Type B pancreatic cell (in vitro differentiated cells): ENCODE results near the gene SVOP. TPM values are rescaled to one million over a fixed set of nuclear protein-coding genes. Genes with fewer than 3 reads are reported as not detected.
"Not testable (repeated sequence)": the region's sequence is repeated elsewhere in the genome, so short reads cannot be mapped to it uniquely, and the experiment has no call there.

Experiments used
- DNase-seq: peaks from one replicate; pipeline ENCODE4 v3.0.0; 2021; ENCODE audit warnings: mixed read lengths; ENCODE audit not compliant: unreplicated experiment; ENCODE audit errors: extremely low spot score
- H3K27ac Mint-ChIP-seq: 2 replicates; pipeline ENCODE4 v1.8.0; 2021; ENCODE audit warnings: mild to moderate bottlenecking, mixed read lengths
- H3K27me3 Mint-ChIP-seq: 2 replicates; pipeline ENCODE4 v1.8.0; 2021; ENCODE audit warnings: mixed read lengths
- H3K36me3 Mint-ChIP-seq: 2 replicates; pipeline ENCODE4 v1.8.0; 2021; ENCODE audit warnings: mixed read lengths
- H3K4me1 Mint-ChIP-seq: one replicate; pipeline ENCODE4 v1.8.0; 2021; ENCODE audit warnings: mixed read lengths; ENCODE audit not compliant: unreplicated experiment
- H3K4me3 Mint-ChIP-seq: 2 replicates; pipeline ENCODE4 v1.8.0; 2021; ENCODE audit warnings: mild to moderate bottlenecking, mixed read lengths
- H3K9me3 Mint-ChIP-seq: 2 replicates; pipeline ENCODE4 v1.8.0; 2021; ENCODE audit warnings: mixed read lengths
- CTCF ChIP-seq: fragments of 200-600 bp; sonication (generic); conservative IDR thresholded peaks from 2 replicates; pipeline ENCODE4 v1.5.0; 2021; ENCODE audit warnings: antibody characterized with exemption, mild to moderate bottlenecking
- total RNA-seq: library from RNA; stranded (reverse); gene quantifications from 2 replicates; pipeline ENCODE4 v1.2.1, GENCODE V29; 2021; ENCODE audit warnings: low replicate concordance

Gene SVOP
- total RNA-seq, 1 donor from 2014 or later, result 3.6 TPM

DNA sequence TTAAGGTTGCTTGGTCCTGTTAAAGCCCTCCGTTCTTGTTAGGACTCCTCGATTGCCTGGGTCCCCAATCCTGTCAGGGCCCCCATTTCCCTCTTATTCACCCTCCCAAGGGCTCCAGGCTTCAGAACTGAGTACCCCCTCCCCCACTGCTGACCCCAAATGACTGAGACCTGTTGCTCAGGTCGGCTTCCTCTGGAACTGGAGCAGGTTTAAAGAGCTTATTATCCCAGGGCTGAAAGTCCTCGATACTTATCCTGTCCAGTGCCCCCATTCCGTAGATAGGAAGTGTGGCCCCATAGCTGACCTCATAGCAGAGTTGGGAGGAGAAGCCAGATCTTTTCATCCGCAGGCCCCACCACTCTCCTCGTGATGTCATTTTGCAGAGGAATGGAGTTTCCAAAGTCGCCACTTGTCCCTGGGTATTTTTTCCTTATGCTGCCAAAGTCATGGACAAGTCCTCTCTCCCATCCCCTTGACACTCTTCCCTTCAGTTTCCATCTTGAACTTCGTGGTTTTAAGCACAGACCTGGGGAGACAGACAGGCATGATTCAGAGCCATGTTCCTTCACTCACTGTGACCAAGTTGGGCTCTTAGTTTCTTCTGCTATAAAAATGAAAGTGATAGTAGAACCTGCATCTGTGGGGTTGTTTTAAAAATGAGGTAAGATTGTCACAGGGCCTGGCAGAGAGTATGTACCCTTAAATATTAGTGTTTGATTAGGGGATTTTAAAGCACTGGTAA is 32.7 kb upstream of the SVOP start:
- DNase-seq, result no peak
- no peaks in the 10 kb centered on the region for H3K9me3 Mint-ChIP-seq
- no peak for TF ChIP-seq CTCF
- H3K27me3 Mint-ChIP-seq, result no peaks in the 10 kb centered on the region
- peaks cover 14% of the 10 kb centered on the region for H3K4me1 Mint-ChIP-seq
- peak overlapping the region; percentile 98 for H3K4me3 Mint-ChIP-seq
- peak overlapping the region; percentile 89 for H3K27ac Mint-ChIP-seq
- no peaks in the 10 kb centered on the region for H3K36me3 Mint-ChIP-seq

- no peak for TF ChIP-seq CTCF
- Mint-ChIP-seq H3K36me3 (no peaks in the 10 kb centered on the region), H3K4me1 (peaks cover 14% of the 10 kb centered on the region), H3K27ac (peak within 1 kb of the TSS; percentile 89), H3K27me3 (no peaks in the 10 kb centered on the region), H3K9me3 (no peaks in the 10 kb centered on the region), H3K4me3 (peak within 1 kb of the TSS; percentile 98)
- DNase-seq, result peak; percentile 91
These were observed 31.8 kb upstream of the SVOP start, which contains the start of gene USP30 for GRCh38 chr12:109052414-109053323. USP30 (plus strand) TSS chr12:109052576; CDS start chr12:109052679, 103 bp downstream.

GRCh38 chr12:109052097-109052413 is 31.2 kb upstream of the SVOP start:
- no peak for DNase-seq
- H3K4me3 Mint-ChIP-seq, result peak overlapping the region; percentile 98
- no peaks in the 10 kb centered on the region for H3K9me3 Mint-ChIP-seq
- H3K36me3 Mint-ChIP-seq, result no peaks in the 10 kb centered on the region
- H3K27me3 Mint-ChIP-seq, result no peaks in the 10 kb centered on the region
- peaks cover 14% of the 10 kb centered on the region for H3K4me1 Mint-ChIP-seq
- no peak for TF ChIP-seq CTCF
- peak overlapping the region; percentile 85 for H3K27ac Mint-ChIP-seq

DNA sequence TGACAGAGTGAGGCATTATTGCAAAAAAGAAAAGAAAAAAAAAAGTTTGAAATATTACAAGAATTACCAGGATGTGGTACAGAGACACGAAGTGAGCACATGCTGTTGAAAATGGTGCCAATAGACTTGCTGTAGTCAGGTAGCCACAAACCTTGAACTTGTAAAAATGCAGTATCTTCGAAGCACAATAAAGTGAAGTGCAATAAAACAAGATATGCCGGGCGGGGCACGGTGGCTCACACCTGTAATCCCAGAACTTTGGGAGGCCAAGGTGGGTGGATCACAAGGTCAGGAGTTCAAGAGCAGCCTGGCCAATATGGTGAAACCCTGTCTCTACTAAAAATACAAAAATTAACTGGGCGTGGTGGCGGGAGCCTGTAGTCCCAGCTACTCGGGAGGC is 28.9 kb upstream of the SVOP start:
- not testable (repeated sequence) for H3K9me3 Mint-ChIP-seq, H3K27ac Mint-ChIP-seq

DNA sequence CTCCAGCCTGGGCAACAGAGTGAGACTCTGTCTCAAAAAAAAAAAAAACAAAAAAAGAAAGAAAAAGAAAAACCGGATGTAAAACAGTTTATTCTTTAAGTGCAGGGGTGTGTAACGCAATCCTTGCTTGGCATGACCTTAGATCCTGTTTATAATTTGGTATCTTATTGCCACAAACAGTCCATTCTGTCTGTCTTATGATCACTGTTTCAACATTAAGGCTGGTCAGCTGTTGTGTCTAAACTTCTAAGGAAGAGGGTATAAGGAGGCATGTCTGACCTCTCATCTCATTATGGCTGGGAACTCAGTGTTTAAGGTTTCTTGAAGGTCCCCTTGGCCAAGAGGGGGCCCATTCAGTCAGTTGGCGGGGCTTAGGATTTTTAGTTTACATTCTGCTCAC is 27.8 kb upstream of the SVOP start:
- not testable (repeated sequence) for H3K9me3 Mint-ChIP-seq, H3K4me3 Mint-ChIP-seq, DNase-seq, H3K27ac Mint-ChIP-seq, H3K36me3 Mint-ChIP-seq
- peaks cover 12% of the 10 kb centered on the region for H3K27me3 Mint-ChIP-seq
- H3K4me1 Mint-ChIP-seq, result peaks cover 10% of the 10 kb centered on the region

More for the DNA sequence above, 28.9 kb upstream of the SVOP start:
- peaks cover 14% of the 10 kb centered on the region for H3K4me1 Mint-ChIP-seq
- H3K27me3 Mint-ChIP-seq, H3K36me3 Mint-ChIP-seq, H3K4me3 Mint-ChIP-seq, DNase-seq: not testable (repeated sequence)

- H3K27ac Mint-ChIP-seq, result no peak overlapping the region
- no peak for TF ChIP-seq CTCF
- no peaks in the 10 kb centered on the region for H3K9me3 Mint-ChIP-seq
- DNase-seq, result no peak
- peaks cover 23% of the 10 kb centered on the region for H3K27me3 Mint-ChIP-seq
- peaks cover 5% of the 10 kb centered on the region for H3K4me1 Mint-ChIP-seq
- no peak overlapping the region for H3K4me3 Mint-ChIP-seq
- no peaks in the 10 kb centered on the region for H3K36me3 Mint-ChIP-seq
These were observed 26.4 kb upstream of the SVOP start for GRCh38 chr12:109047081-109047805.
